Kidney epithelial cell (primary cell): ENCODE results near the gene MATN3. TPM values are rescaled to one million over a fixed set of nuclear protein-coding genes. Genes with fewer than 3 reads are reported as not detected.

Experiments used
- DNase-seq: peaks from one replicate; pipeline ENCODE4 v3.0.0-alpha.2; 2010; ENCODE audit warnings: low read depth
- H3K27me3 ChIP-seq: 2 replicates; pipeline ENCODE4 v1.6.0; 2011; ENCODE audit warnings: low read length; ENCODE audit not compliant: control insufficient read depth, insufficient read depth
- H3K36me3 ChIP-seq: 2 replicates; pipeline ENCODE4 v1.5.1; 2011; ENCODE audit warnings: low read length; ENCODE audit not compliant: control insufficient read depth, insufficient read depth
- H3K4me3 ChIP-seq: 2 replicates; pipeline ENCODE4 v1.5.1; 2011; ENCODE audit warnings: low read depth, mild to moderate bottlenecking, control low read depth, low read length
- total RNA-seq: library from RNA; depleted of rRNA; stranded (reverse); fragments of >200 nt; gene quantifications from 2 replicates; pipeline ENCODE4 v1.2.3, GENCODE V29; 2015
- TF ChIP-seq, protein P1 (sequence below): IDR thresholded peaks from 2 replicates; pipeline ENCODE4 v1.5.1; 2011; ENCODE audit warnings: mild to moderate bottlenecking, moderate library complexity, low read length, control low read depth, inconsistent platforms; ENCODE audit not compliant: insufficient read depth, poor library complexity, severe bottlenecking

The MATN3 gene
- total RNA-seq, 1 donor from 2014 or later = 7.6 TPM

DNA sequence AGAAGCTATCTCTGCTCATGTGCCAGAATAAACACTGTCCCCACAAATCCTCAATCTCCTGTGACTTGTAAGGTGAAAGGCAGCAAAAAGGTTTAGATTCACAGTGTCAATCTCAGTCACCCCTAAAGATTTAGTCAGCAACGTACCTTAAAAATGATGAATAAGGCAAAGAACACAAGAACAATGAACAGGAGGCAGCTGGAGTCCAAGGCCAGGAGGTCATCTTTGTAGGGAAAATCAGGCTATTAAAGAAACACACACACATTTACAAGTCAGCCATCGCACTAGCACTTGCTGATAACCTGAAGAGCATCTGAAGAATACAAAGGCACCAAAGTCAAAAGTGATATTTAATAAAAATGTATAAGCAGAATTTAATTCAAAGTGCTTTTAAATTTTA is 22.4 kb upstream of the MATN3 start:
- TF ChIP-seq, protein P1, sequence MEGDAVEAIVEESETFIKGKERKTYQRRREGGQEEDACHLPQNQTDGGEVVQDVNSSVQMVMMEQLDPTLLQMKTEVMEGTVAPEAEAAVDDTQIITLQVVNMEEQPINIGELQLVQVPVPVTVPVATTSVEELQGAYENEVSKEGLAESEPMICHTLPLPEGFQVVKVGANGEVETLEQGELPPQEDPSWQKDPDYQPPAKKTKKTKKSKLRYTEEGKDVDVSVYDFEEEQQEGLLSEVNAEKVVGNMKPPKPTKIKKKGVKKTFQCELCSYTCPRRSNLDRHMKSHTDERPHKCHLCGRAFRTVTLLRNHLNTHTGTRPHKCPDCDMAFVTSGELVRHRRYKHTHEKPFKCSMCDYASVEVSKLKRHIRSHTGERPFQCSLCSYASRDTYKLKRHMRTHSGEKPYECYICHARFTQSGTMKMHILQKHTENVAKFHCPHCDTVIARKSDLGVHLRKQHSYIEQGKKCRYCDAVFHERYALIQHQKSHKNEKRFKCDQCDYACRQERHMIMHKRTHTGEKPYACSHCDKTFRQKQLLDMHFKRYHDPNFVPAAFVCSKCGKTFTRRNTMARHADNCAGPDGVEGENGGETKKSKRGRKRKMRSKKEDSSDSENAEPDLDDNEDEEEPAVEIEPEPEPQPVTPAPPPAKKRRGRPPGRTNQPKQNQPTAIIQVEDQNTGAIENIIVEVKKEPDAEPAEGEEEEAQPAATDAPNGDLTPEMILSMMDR = no peak
- Histone ChIP-seq H3K36me3 (peaks cover 2% of the 10 kb centered on the region), H3K4me3 (no peak overlapping the region), H3K27me3 (no peaks in the 10 kb centered on the region)
- DNase-seq = no peak

DNA sequence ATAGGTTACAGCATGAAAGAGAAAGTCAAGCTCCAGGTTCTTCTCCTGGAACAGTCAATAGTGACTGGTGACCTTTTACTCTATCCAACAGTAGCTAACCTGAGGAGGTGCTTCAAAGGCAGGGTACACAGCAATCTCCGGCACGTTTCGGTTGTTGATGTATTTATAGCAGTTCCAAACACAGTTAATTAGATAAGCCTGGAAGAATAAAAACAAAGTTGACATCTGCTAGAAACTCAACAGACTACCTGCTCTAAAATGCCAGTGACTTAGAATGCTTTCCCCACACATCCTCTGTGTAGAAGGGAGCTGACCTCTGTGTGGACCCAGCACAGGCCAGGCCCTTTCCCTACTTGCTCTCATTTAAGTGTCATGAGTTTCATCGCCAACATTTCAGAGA is 21.8 kb upstream of the MATN3 start:
- TF ChIP-seq, protein P1 = no peak
- peaks cover 2% of the 10 kb centered on the region for H3K36me3 ChIP-seq

DNA sequence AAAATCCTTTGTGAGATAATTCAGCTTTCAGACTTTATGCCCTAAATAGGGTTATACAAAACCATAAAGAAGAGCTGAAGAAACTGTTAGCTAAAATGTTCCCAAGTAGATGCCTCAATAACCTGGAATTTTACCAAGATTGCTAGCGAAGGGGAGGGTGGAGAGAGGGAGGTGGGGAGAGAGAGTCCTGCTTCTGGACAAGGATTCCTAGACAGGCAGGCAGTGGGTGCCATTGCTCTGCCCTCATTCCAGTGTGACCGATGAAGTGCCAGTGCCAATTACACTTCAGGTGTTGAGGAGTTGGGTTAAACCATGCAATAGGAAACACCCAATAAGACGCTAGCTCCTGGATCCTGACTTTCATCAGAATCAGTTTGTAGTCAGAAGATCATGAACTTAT is 20.9 kb upstream of the MATN3 start:
- peaks cover 2% of the 10 kb centered on the region for H3K36me3 ChIP-seq

More for the DNA sequence above, 21.8 kb upstream of the MATN3 start:
- DNase-seq = no peak
- no peaks in the 10 kb centered on the region for H3K27me3 ChIP-seq
- no peak overlapping the region for H3K4me3 ChIP-seq

DNA sequence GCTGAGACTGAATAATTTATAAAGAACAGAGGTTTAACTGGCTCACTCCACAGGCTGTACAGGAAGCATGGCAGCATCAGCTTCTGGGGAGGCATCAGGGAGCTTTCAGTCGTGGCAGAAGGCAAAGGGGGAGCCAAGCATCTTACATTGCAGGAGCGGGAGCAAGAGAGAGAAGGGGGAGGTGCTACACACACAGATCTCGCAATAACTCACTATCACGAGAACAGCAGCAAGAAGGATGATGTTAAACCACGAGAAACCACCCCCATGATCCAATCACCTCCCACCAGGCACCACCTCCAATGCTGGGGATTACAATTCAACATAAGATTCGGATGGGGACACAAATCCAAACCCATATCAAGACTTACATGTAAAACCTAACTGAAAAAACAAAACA is 17.8 kb upstream of the MATN3 start:
- H3K27me3 ChIP-seq = no peaks in the 10 kb centered on the region
- H3K4me3 ChIP-seq = no peak overlapping the region
- peaks cover 2% of the 10 kb centered on the region for H3K36me3 ChIP-seq
- no peak for DNase-seq
- TF ChIP-seq, protein P1 = no peak

More for the DNA sequence above, 20.9 kb upstream of the MATN3 start:
- Histone ChIP-seq H3K4me3 (no peak overlapping the region), H3K27me3 (no peaks in the 10 kb centered on the region)
- TF ChIP-seq, protein P1 = no peak
- DNase-seq = no peak

DNA sequence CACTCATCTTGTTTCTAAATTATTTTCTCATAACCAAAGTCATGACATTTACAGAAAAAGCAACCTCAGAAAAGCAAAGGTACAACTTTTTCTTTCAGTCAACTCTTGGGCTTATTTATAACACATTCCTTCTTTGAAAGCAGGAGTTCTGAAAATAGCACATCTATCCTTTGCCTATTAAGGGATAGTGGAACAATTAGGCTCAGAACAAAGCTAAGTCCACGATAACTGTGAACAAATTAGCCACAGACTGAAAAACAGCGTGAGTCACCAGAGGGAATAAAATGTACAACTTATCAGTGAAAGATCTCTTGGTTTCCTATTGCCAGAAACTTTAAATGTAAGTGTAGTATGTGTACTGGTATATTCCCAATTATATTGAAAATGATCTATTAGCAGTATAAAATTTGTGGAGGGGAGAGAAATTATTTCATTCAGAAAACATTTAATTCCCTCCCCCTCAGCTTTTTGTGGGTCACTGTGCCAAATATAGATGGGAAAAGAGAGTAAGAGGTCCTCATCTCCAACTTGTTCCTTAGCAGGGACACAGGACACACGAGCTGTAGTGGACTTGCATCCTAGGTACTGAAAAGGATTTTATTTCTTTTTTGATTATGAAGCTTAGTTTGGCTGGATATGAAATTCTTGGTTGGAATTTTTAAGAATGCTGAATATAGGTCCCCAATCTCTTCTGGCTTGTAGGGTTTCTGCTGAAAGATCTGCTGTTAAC is 15.4 kb upstream of the MATN3 start:
- Histone ChIP-seq H3K36me3 (no peaks in the 10 kb centered on the region), H3K4me3 (no peak overlapping the region), H3K27me3 (no peaks in the 10 kb centered on the region)
- no peak for DNase-seq
- TF ChIP-seq, protein P1 = no peak

DNA sequence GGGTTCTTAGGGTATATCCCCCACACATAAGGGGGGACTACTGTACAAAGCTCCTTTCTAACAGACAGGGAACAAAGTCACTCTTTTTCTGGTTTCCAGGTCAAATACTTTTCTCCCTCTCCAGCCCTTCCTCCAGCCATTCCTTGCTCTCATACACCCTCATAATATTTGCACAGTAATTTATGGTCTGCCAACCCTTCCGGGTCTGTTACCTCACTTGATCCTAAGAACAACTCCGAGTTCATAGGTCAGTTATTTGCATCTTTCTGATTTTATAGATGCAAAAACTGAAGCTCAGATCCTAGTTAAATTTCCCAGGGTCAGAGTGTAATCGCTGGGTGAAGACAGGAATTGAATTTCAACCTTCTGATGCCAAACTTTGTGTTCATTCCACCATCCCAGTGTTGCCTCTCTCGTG is 14.8 kb upstream of the MATN3 start:
- Histone ChIP-seq H3K4me3 (no peak overlapping the region), H3K27me3 (no peaks in the 10 kb centered on the region), H3K36me3 (no peaks in the 10 kb centered on the region)
- TF ChIP-seq, protein P1 = no peak
- no peak for DNase-seq
